WTC11 (cell line): ENCODE measurements around the gene KRTAP13-4. TPM values are rescaled to one million over a fixed set of nuclear protein-coding genes. Genes with fewer than 3 reads are reported as not detected.

ENCODE experiments used
- ATAC-seq: fragments of 200-7000 bp; cut with Tn5 transposase; 2 replicates; pipeline ENCODE4 v1.10.0; 2021; ENCODE audit warnings: mild to moderate bottlenecking, moderate library complexity
- CTCF ChIA-PET: fragments of 300-600 bp; sonication (Branson Sonifier 250); formaldehyde crosslinking; loops from one replicate; lab custom pipeline; 2021; ENCODE audit warnings: antibody characterized with exemption; lab: Charles Lee
- POLR2A ChIA-PET: fragments of 350-600 bp; sonication (Branson Sonifier 250); formaldehyde crosslinking; loops from one replicate; lab custom pipeline; 2021; ENCODE audit warnings: antibody characterized with exemption; lab: Charles Lee
- DNase-seq: peaks from one replicate; pipeline ENCODE4 v3.0.0; 2021; ENCODE audit warnings: low spot score
- H3K27ac Mint-ChIP-seq: 2 replicates; pipeline ENCODE4 v1.8.0; 2021; ENCODE audit warnings: mixed read lengths
- H3K27me3 Mint-ChIP-seq: 2 replicates; pipeline ENCODE4 v1.8.0; 2021; ENCODE audit warnings: low read depth, mild to moderate bottlenecking, moderate library complexity, mixed read lengths
- H3K36me3 Mint-ChIP-seq: 2 replicates; pipeline ENCODE4 v1.8.0; 2021; ENCODE audit warnings: mixed read lengths
- H3K4me1 Mint-ChIP-seq: 2 replicates; pipeline ENCODE4 v1.8.0; 2022; ENCODE audit warnings: mixed read lengths
- H3K4me3 Mint-ChIP-seq: 2 replicates; pipeline ENCODE4 v1.8.0; 2021; ENCODE audit warnings: mild to moderate bottlenecking, moderate library complexity, mixed read lengths
- H3K9me3 Mint-ChIP-seq: 2 replicates; pipeline ENCODE4 v1.8.0; 2021; ENCODE audit warnings: mixed read lengths
- CDX4 ChIP-seq: fragments of 250-450 bp; sonication (Bioruptor Pico); IDR thresholded peaks from 2 replicates; pipeline ENCODE4 v1.9.0; 2021; ENCODE audit warnings: moderate library complexity, mild to moderate bottlenecking, inconsistent platforms, borderline replicate concordance
- CTCF ChIP-seq: fragments of 200-600 bp; IDR thresholded peaks from 2 replicates; pipeline ENCODE4 v1.8.0; 2022; ENCODE audit warnings: antibody characterized with exemption
- E2F5 ChIP-seq: sonication (generic); formaldehyde crosslinking; IDR thresholded peaks from 2 replicates; pipeline ENCODE4 v1.8.1; 2022; ENCODE audit warnings: mild to moderate bottlenecking, moderate library complexity, missing genetic modification reagents
- ELF4 ChIP-seq: sonication (generic); formaldehyde crosslinking; IDR thresholded peaks from 2 replicates; pipeline ENCODE4 v1.8.1; 2022; ENCODE audit warnings: low read depth, mild to moderate bottlenecking, moderate library complexity, missing genetic modification reagents
- ERG ChIP-seq: fragments of 250-450 bp; sonication (Bioruptor Pico); IDR thresholded peaks from 2 replicates; pipeline ENCODE4 v1.8.0; 2021; ENCODE audit warnings: mild to moderate bottlenecking
- FOXJ3 ChIP-seq: sonication (generic); formaldehyde crosslinking; IDR thresholded peaks from 2 replicates; pipeline ENCODE4 v1.9.0; 2021; ENCODE audit warnings: missing genetic modification reagents, mild to moderate bottlenecking, borderline replicate concordance
- FOXP1 ChIP-seq: sonication (generic); formaldehyde crosslinking; IDR thresholded peaks from 2 replicates; pipeline ENCODE4 v1.8.0; 2022; ENCODE audit warnings: missing genetic modification reagents, mild to moderate bottlenecking, moderate library complexity, borderline replicate concordance
- MXD4 ChIP-seq: fragments of 250-450 bp; sonication (Bioruptor Pico); IDR thresholded peaks from 2 replicates; pipeline ENCODE4 v1.8.0; 2021; ENCODE audit warnings: mild to moderate bottlenecking, moderate library complexity, borderline replicate concordance
- MYBL2 ChIP-seq: sonication (generic); formaldehyde crosslinking; IDR thresholded peaks from 2 replicates; pipeline ENCODE4 v1.8.1; 2023; ENCODE audit warnings: mild to moderate bottlenecking, moderate library complexity, missing genetic modification reagents
- NFATC4 ChIP-seq: fragments of 250-450 bp; sonication (Bioruptor Pico); IDR thresholded peaks from 2 replicates; pipeline ENCODE4 v1.9.0; 2021; ENCODE audit warnings: mild to moderate bottlenecking
- STAT6 ChIP-seq: sonication (generic); formaldehyde crosslinking; conservative IDR thresholded peaks from 2 replicates; pipeline ENCODE4 v1.8.1; 2023; ENCODE audit warnings: mild to moderate bottlenecking, low read depth, missing genetic modification reagents, moderate library complexity
- TP53 ChIP-seq: sonication (generic); formaldehyde crosslinking; IDR thresholded peaks from 2 replicates; pipeline ENCODE4 v1.8.1; 2023; ENCODE audit warnings: mild to moderate bottlenecking, missing genetic modification reagents
- ZMAT4 ChIP-seq: fragments of 250-450 bp; sonication (Bioruptor Pico); IDR thresholded peaks from 2 replicates; pipeline ENCODE4 v1.9.0; 2021; ENCODE audit warnings: mild to moderate bottlenecking
- ZNF121 ChIP-seq: sonication (generic); formaldehyde crosslinking; IDR thresholded peaks from 2 replicates; pipeline ENCODE4 v1.8.0; 2023; ENCODE audit warnings: missing genetic modification reagents
- ZNF396 ChIP-seq: fragments of 250-450 bp; sonication (Bioruptor Pico); IDR thresholded peaks from 2 replicates; pipeline ENCODE4 v1.8.0; 2021; ENCODE audit warnings: mild to moderate bottlenecking, moderate library complexity, borderline replicate concordance
- total RNA-seq: library from RNA; stranded (reverse); gene quantifications from 3 replicates; pipeline ENCODE4 v1.2.3, GENCODE V29; 2021
- TF ChIP-seq, protein P1 (sequence below): sonication (generic); formaldehyde crosslinking; IDR thresholded peaks from 2 replicates; pipeline ENCODE4 v1.8.1; 2022; ENCODE audit warnings: low read depth, missing genetic modification reagents, borderline replicate concordance
- TF ChIP-seq, protein P2 (sequence below): sonication (generic); formaldehyde crosslinking; IDR thresholded peaks from 2 replicates; pipeline ENCODE4 v1.8.0; 2022; ENCODE audit warnings: mild to moderate bottlenecking, missing genetic modification reagents

KRTAP13-4 gene
- total RNA-seq, 1 experiment from 2014 or later: not detected

GRCh38 chr21:30426731-30427130 lies 3.3 kb upstream of the KRTAP13-4 start (continued):
- no peak for TF ChIP-seq ZNF121
- TF ChIP-seq, protein P1, sequence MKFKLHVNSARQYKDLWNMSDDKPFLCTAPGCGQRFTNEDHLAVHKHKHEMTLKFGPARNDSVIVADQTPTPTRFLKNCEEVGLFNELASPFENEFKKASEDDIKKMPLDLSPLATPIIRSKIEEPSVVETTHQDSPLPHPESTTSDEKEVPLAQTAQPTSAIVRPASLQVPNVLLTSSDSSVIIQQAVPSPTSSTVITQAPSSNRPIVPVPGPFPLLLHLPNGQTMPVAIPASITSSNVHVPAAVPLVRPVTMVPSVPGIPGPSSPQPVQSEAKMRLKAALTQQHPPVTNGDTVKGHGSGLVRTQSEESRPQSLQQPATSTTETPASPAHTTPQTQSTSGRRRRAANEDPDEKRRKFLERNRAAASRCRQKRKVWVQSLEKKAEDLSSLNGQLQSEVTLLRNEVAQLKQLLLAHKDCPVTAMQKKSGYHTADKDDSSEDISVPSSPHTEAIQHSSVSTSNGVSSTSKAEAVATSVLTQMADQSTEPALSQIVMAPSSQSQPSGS (CRISPR knock-in tag): no peak
- TF ChIP-seq ELF4 (CRISPR knock-in tag): no peak

- ATAC-seq (peak; percentile 98), DNase-seq (peak; percentile 64)
- H3K9me3 Mint-ChIP-seq: no peaks in the 10 kb centered on the region
- POLR2A ChIA-PET: interaction anchor here (1.4 kb wide), 1 partner anchor 25 kb away, joined by 3 read pairs; no protein-coding TSS in a partner anchor
- TF ChIP-seq ZNF396 (CRISPR knock-in tag) (no peak), FOXJ3 (CRISPR knock-in tag) (no peak), CTCF (peak; percentile 36; the same call in 1 of the 2 replicates), STAT6 (CRISPR knock-in tag) (no peak)
- TF ChIP-seq, protein P2, sequence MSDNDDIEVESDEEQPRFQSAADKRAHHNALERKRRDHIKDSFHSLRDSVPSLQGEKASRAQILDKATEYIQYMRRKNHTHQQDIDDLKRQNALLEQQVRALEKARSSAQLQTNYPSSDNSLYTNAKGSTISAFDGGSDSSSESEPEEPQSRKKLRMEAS: peak; percentile 23; the same call in 1 of the 2 replicates
- CTCF ChIA-PET: interaction anchor here (0.6 to 2.4 kb wide), 15 partner anchors 9 to 1550 kb away, joined by 3 to 29 read pairs (median 4); partner anchors contain the start of gene KRTAP13-3
- no peaks in the 10 kb centered on the region for H3K27me3 Mint-ChIP-seq
- H3K4me1 Mint-ChIP-seq: peaks cover 14% of the 10 kb centered on the region
- H3K4me3 Mint-ChIP-seq: no peak overlapping the region
- H3K36me3 Mint-ChIP-seq: no peaks in the 10 kb centered on the region
- H3K27ac Mint-ChIP-seq: no peak overlapping the region
Observed at GRCh38 chr21:30434033-30434631, 4.1 kb downstream of the KRTAP13-4 start.

DNA sequence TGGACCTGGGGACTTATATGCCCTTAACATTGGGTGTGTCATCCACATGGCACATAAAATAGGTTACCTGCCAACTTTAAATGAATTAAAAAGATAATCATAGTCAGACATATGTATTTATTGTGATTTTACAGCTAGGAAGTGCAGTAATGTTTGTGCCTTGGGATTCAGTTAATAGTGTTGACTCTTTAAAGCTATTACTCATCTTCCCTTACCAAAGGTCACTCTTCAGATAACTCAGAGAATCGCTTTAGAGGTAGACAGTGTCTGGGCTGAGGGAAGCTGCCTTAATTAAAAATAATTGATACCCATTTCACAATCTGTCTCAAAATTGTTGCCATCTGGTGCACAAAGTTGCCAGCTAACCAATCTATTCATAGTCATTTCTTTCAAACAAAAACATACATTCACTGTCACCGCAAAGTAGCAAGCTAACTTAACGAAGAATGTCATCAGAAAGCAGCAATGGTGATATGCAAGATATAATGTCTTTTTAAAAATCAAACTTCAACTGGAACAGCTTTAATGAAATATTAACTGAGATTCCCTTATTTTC lies 7.1 kb downstream of the KRTAP13-4 start:
- ChIA-PET CTCF (no interaction called here), POLR2A (no interaction called here)
- no peak for DNase-seq
- Mint-ChIP-seq H3K9me3 (no peaks in the 10 kb centered on the region), H3K4me1 (peaks cover 3% of the 10 kb centered on the region; the same call in 1 of the 2 replicates), H3K4me3 (no peak overlapping the region), H3K27ac (no peak overlapping the region), H3K27me3 (no peaks in the 10 kb centered on the region), H3K36me3 (no peaks in the 10 kb centered on the region)
- no peak for ATAC-seq
- TF ChIP-seq CTCF (no peak), TP53 (CRISPR knock-in tag) (no peak), E2F5 (CRISPR knock-in tag) (no peak), MXD4 (no peak), MYBL2 (no peak), NFATC4 (CRISPR knock-in tag) (no peak), CDX4 (CRISPR knock-in tag) (no peak), ZMAT4 (CRISPR knock-in tag) (no peak), FOXP1 (CRISPR knock-in tag) (no peak), ERG (CRISPR knock-in tag) (no peak)
- TF ChIP-seq, protein P1 (CRISPR knock-in tag): no peak
